Subcutaneous adipose tissue (tissue), 4 donors: ENCODE data around the gene NUDT13. TPM values are rescaled to one million over a fixed set of nuclear protein-coding genes. Genes with fewer than 3 reads are reported as not detected.

Source experiments
- CTCF ChIP-seq: fragments of 450-650 bp; IDR thresholded peaks from one replicate; pipeline ENCODE4 v1.5.1; 2016; ENCODE audit warnings: low read depth, mild to moderate bottlenecking, control low read depth, antibody characterized with exemption, moderate library complexity
- total RNA-seq, 4 donors: library from RNA; depleted of rRNA; stranded (reverse); fragments of >200 nt; gene quantifications; one replicate each; pipeline ENCODE4 v1.1.0, GENCODE V29; 2016

NUDT13 gene
- total RNA-seq, 4 donors from 2014 or later, result 2.1 to 9.0 (median 2.7) TPM

- TF ChIP-seq CTCF, result no peak
Observed at GRCh38 chr10:73094986-73095480, 15.2 kb upstream of the NUDT13 start.

GRCh38 chr10:73095481-73096021 is 14.7 kb upstream of the NUDT13 start:
- no peak for TF ChIP-seq CTCF

DNA sequence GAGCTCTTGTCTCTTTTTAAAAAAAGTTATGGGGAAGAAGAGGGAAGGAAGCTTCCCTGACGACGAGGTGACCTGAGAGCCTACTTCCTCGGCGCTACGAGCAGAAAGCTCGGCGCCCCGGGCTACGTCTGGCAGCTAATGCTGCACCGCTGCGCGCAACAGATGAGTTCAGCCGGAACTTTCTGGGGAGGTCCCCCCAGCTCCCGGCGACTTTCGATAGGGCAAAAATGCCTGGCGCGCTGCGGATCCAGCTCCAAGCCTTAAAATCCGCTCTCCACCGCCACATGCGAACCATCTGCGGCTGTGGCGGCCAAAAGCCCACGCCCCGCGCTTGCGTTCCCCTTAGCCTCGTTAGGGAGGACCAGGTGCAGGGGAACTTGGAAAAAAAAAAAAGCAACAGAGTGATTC is 14.2 kb upstream of the NUDT13 start:
- TF ChIP-seq CTCF, result no peak

DNA sequence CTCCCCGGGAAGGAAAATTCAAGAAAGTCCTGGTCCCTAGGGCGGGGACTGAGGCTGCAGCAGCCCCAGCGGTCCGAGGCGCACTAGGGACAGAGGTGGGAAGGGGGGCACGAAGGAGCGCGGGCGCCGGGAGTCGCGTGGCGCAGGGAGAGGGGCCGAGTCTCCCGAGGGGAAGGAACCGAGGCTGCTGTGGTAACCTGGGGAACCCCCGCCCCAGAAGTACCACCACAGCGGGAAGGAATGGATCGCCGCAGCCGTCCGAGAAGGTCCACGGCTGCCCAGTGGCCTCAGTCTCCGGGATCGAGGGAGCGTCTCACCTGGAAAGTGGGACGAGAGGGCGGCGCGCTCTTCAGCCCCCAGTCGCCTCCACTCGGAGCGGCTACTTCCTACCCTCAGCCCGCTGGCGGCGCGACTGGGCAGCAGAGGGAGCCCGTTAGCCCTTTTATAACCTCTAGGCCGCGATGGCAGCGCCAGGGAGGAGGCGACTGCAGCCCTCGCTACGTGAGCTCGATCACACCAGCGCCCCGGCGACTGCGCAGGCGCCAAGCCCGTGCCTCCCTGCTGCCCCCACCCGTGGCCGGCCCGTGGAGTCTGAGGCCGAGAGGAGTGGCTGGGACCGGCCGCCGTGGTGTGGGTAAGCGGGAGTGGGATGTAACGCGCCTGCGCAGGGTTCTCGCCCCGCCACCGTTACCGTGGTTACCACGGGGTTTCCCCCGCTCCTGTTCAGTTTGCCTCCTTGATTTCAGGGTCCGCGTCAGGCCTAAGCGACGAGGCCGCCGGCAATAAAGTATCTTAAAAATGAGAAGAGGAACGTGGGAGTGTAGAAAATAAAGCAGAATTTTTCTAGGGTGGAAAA is 13.6 kb upstream of the NUDT13 start, which contains the start of gene P4HA1:
TSS of gene P4HA1 (minus strand) at position 418 of the 856 bp plus-strand sequence. CDS start 21,983 bp downstream, outside the sequence.
- TF ChIP-seq CTCF, result no peak

DNA sequence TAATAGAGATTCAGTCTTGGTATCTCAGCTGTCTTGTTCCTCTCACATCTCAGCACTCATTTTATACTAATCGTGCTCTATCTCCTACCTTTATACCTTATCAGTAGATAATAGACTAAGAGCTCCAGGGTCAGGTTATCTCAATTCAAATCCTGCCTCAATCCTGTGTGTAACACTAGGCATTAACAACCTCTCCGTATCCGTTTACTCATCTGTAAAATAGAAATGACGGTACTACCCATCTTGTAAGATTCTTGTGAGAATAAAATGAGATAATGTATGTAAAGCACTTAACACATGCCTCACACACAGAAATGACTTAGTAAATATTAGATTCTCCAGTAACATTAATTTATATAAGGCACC is 13.0 kb upstream of the NUDT13 start:
- TF ChIP-seq CTCF, result no peak

GRCh38 chr10:73099141-73099540 is 11.1 kb upstream of the NUDT13 start:
- TF ChIP-seq CTCF, result no peak

GRCh38 chr10:73106301-73106700 is 4.0 kb upstream of the NUDT13 start:
- no peak for TF ChIP-seq CTCF
